ENCODE measurements around the gene PSEN1.
"Not testable (repeated sequence)": the region's sequence is repeated elsewhere in the genome, so short reads cannot be mapped to it uniquely, and the experiment has no call there.

Gene PSEN1

GRCh38 chr14:73173092-73173735, 36.9 kb downstream of the PSEN1 start:
- no peaks in the 10 kb centered on the region for H3K79me2 ChIP-seq (ENCODE audit: insufficient read depth, low read depth)
- no peaks in the 10 kb centered on the region for H3K36me3 ChIP-seq (ENCODE audit: insufficient read depth)
- no peak overlapping the region for H3K4me3 ChIP-seq (IDR thresholded peaks at IDR 0.05; ENCODE audit: insufficient read depth, low read depth, low read length)
- H3K27me3 ChIP-seq (ENCODE audit: insufficient read depth, low read depth): no peaks in the 10 kb centered on the region
- H3K27ac ChIP-seq: no peak overlapping the region
- no peak overlapping the region for H2AFZ ChIP-seq (ENCODE audit: low read depth)
- no peak overlapping the region for H3K9ac ChIP-seq
- H4K20me1 ChIP-seq (ENCODE audit: insufficient read depth): no peaks in the 10 kb centered on the region
- TF ChIP-seq CTCF (conservative IDR thresholded peaks at IDR 0.05; ENCODE audit: low read depth, low read length): peak; percentile 45
- H3K4me1 ChIP-seq (ENCODE audit: low read depth, poor library complexity, severe bottlenecking): peaks cover 7% of the 10 kb centered on the region
- no peak overlapping the region for H3K4me2 ChIP-seq

DNA sequence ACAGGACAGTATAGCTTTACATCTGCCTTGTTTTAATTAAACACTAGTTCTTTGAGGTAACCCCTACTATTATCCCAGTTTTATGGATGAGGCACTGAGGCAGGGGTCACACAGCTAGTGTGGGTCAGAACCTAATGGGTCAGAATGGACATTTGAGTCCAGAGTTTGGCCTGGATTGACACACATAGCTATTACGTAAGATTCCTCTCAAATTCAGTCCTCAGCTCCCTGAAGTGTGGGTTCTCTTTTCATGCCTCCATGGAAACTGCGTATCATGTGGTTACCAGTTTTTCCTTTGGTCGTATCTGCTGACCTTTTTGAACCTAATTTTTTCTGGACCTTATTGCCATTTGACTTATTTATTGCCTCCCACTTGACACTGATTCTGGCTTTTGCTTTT, 40.4 kb downstream of the PSEN1 start:
- no peaks in the 10 kb centered on the region for H4K20me1 ChIP-seq (ENCODE audit: insufficient read depth)
- H3K4me3 ChIP-seq (IDR thresholded peaks at IDR 0.05; ENCODE audit: insufficient read depth, low read depth, low read length): no peak overlapping the region
- H3K79me2 ChIP-seq (ENCODE audit: insufficient read depth, low read depth): no peaks in the 10 kb centered on the region
- H3K27ac ChIP-seq: no peak overlapping the region
- H3K4me2 ChIP-seq: no peak overlapping the region
- H3K9ac ChIP-seq: no peak overlapping the region
- peaks cover 15% of the 10 kb centered on the region for H3K4me1 ChIP-seq (ENCODE audit: low read depth, poor library complexity, severe bottlenecking)
- no peak for TF ChIP-seq CTCF (conservative IDR thresholded peaks at IDR 0.05; ENCODE audit: low read depth, low read length)
- H3K27me3 ChIP-seq (ENCODE audit: insufficient read depth, low read depth): no peaks in the 10 kb centered on the region
- no peaks in the 10 kb centered on the region for H3K36me3 ChIP-seq (ENCODE audit: insufficient read depth)
- H2AFZ ChIP-seq (ENCODE audit: low read depth): no peak overlapping the region

DNA sequence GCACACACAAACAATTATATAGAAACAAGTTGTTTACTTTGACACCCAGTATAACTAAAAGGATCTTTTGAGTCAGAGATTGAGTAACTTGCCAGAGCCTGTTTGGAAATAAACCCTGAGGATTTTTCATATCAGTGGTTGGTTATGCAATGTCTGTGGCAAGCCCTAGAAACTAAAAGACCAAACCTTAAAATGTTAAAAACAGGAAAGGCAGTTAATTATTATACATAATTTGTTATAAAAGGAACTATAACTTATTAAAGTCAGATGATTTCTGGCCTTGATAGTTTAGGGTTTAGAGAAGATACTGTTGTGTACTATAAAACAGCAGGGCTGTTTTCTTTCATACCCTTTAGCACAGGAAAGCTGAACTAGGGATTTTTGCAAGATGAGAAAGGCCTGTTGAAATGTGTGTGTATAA, 44.1 kb downstream of the PSEN1 start:
- no peaks in the 10 kb centered on the region for H3K79me2 ChIP-seq (ENCODE audit: insufficient read depth, low read depth)
- no peak overlapping the region for H2AFZ ChIP-seq (ENCODE audit: low read depth)
- peaks cover 8% of the 10 kb centered on the region for H3K4me1 ChIP-seq (ENCODE audit: low read depth, poor library complexity, severe bottlenecking)
- H3K4me3 ChIP-seq (IDR thresholded peaks at IDR 0.05; ENCODE audit: insufficient read depth, low read depth, low read length): no peak overlapping the region
- no peak overlapping the region for H3K27ac ChIP-seq
- H3K36me3 ChIP-seq (ENCODE audit: insufficient read depth): no peaks in the 10 kb centered on the region
- H3K4me2 ChIP-seq: no peak overlapping the region
- no peak overlapping the region for H3K9ac ChIP-seq
- no peak for TF ChIP-seq CTCF (conservative IDR thresholded peaks at IDR 0.05; ENCODE audit: low read depth, low read length)
- H4K20me1 ChIP-seq (ENCODE audit: insufficient read depth): no peaks in the 10 kb centered on the region
- no peaks in the 10 kb centered on the region for H3K27me3 ChIP-seq (ENCODE audit: insufficient read depth, low read depth)

DNA sequence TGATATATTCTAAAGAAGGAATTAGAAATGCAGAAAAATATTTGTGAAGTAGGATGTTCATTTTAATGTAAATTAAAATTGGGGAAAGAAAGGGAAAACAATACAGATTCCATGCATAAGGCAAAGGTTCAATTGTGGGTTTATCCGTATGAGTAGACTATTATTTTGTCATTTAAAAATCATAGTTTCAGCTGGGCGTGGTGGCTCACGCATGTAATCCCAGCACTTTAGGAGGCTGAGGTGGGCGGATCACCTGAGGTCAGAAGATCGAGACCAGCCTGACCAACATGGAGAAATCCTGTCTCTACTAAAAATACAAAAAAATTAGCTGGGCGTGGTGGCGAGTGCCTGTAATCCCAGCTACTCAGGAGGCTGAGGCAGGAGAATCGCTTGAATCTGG, 44.7 kb downstream of the PSEN1 start:
- not testable (repeated sequence) for H3K4me3 ChIP-seq (IDR thresholded peaks at IDR 0.05; ENCODE audit: insufficient read depth, low read depth, low read length); H3K27me3 ChIP-seq (ENCODE audit: insufficient read depth, low read depth); H3K27ac ChIP-seq; H3K9ac ChIP-seq; H3K4me2 ChIP-seq; H4K20me1 ChIP-seq (ENCODE audit: insufficient read depth); H3K36me3 ChIP-seq (ENCODE audit: insufficient read depth); H3K79me2 ChIP-seq (ENCODE audit: insufficient read depth, low read depth); H2AFZ ChIP-seq (ENCODE audit: low read depth); H3K4me1 ChIP-seq (ENCODE audit: low read depth, poor library complexity, severe bottlenecking)

DNA sequence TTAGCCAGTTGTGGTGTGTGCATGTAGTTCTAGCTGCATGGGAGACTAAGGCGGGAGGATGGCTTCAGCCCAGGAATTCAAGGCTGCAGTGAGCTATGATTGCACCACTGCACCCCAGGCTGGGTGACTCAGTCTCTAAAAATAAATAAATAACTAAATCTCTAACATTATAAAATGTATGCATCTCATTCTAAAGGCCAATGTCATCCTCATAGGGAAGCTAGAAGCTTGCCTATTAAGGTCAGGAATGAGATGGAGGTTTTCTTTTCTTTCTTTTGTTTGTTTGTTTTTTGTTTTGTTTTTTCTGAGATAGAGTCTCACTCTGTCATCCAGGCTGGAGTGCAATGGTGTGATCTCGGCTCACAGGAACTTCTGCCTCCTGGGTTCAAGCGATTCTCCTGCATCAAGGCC, 52.2 kb downstream of the PSEN1 start:
- no peak overlapping the region for H3K4me2 ChIP-seq

More for the DNA sequence above, 52.2 kb downstream of the PSEN1 start:
- Histone ChIP-seq H3K4me1 (ENCODE audit: low read depth, poor library complexity, severe bottlenecking) (no peaks in the 10 kb centered on the region), H3K9ac (no peak overlapping the region), H3K27me3 (ENCODE audit: insufficient read depth, low read depth) (no peaks in the 10 kb centered on the region), H3K27ac (no peak overlapping the region), H3K4me3 (IDR thresholded peaks at IDR 0.05; ENCODE audit: insufficient read depth, low read depth, low read length) (no peak overlapping the region), H3K36me3 (ENCODE audit: insufficient read depth) (no peaks in the 10 kb centered on the region), H3K79me2 (ENCODE audit: insufficient read depth, low read depth) (no peaks in the 10 kb centered on the region), H4K20me1 (ENCODE audit: insufficient read depth) (no peaks in the 10 kb centered on the region), H2AFZ (ENCODE audit: low read depth) (no peak overlapping the region)
- TF ChIP-seq CTCF (conservative IDR thresholded peaks at IDR 0.05; ENCODE audit: low read depth, low read length): no peak
